Uterus (tissue), 2 donors: ENCODE results near the gene KBTBD12.

ENCODE experiments used
- CTCF ChIP-seq, 4 experiments: fragments of 200-600 bp in 2 of 4; fragments of 450-650 bp in 2 of 4; sonication (generic) in 2 of 4; IDR thresholded peaks; one replicate each; pipeline ENCODE4 v1.5.1; 2016 to 2019; ENCODE audit warnings: antibody characterized with exemption in 4 of 4, mild to moderate bottlenecking in 2 of 4, moderate library complexity in 1 of 4
- POLR2A ChIP-seq, 2 donors: fragments of 450-650 bp; IDR thresholded peaks; one replicate each; pipeline ENCODE4 v1.6.1; 2016; ENCODE audit warnings: antibody characterized with exemption in 2 of 2, mild to moderate bottlenecking in 1 of 2, moderate library complexity in 1 of 2

- no peak for TF ChIP-seq CTCF (IDR thresholded peaks at IDR 0.05)
- no peak for TF ChIP-seq POLR2A (IDR thresholded peaks at IDR 0.05)
Measured at GRCh38 chr3:127925384-127925783, 10.4 kb downstream of the KBTBD12 start.
